SK-N-SH treated with all-trans-retinoic acid at 6 μM for 48 hours (cell line): ENCODE measurements around the gene ZNF654.

Experiments
- ATAC-seq: fragments of 200-7000 bp; cut with Tn5 transposase; 3 replicates; pipeline ENCODE4 v1.9.1; 2020; ENCODE audit warnings: mild to moderate bottlenecking, moderate library complexity
- ARNTL ChIP-seq: fragments of 450-650 bp; formaldehyde crosslinking; IDR thresholded peaks from 2 replicates; pipeline ENCODE4 v1.5.0; 2020; ENCODE audit warnings: low read depth, mild to moderate bottlenecking, moderate library complexity, borderline replicate concordance
- BACH2 ChIP-seq: fragments of 250-450 bp; sonication (Bioruptor Pico); IDR thresholded peaks from 2 replicates; pipeline ENCODE4 v1.9.0; 2021; ENCODE audit warnings: mild to moderate bottlenecking, borderline replicate concordance
- CREB5 ChIP-seq: fragments of 250-450 bp; sonication (Bioruptor Pico); IDR thresholded peaks from 2 replicates; pipeline ENCODE4 v1.5.1; 2020; ENCODE audit warnings: low read depth, mild to moderate bottlenecking, moderate library complexity
- CSDC2 ChIP-seq: fragments of 250-450 bp; sonication (Bioruptor Pico); IDR thresholded peaks from 2 replicates; pipeline ENCODE4 v1.5.0; 2020; ENCODE audit warnings: mild to moderate bottlenecking, moderate library complexity
- ESRRG ChIP-seq: fragments of 250-450 bp; sonication (Bioruptor Pico); IDR thresholded peaks from 2 replicates; pipeline ENCODE4 v1.6.1; 2021; ENCODE audit warnings: mild to moderate bottlenecking
- GLIS3 ChIP-seq: fragments of 250-450 bp; sonication (Bioruptor Pico); IDR thresholded peaks from 2 replicates; pipeline ENCODE4 v1.5.0; 2020; ENCODE audit warnings: mild to moderate bottlenecking, moderate library complexity
- ISL1 ChIP-seq: fragments of 250-450 bp; sonication (Bioruptor Pico); IDR thresholded peaks from 2 replicates; pipeline ENCODE4 v2.1.2; 2022; ENCODE audit warnings: mild to moderate bottlenecking, moderate library complexity
- OSR1 ChIP-seq: fragments of 250-450 bp; sonication (Bioruptor Pico); IDR thresholded peaks from 2 replicates; pipeline ENCODE4 v1.8.0; 2022; ENCODE audit warnings: moderate library complexity, mild to moderate bottlenecking, inconsistent platforms
- RARB ChIP-seq: fragments of 250-450 bp; sonication (Bioruptor Pico); IDR thresholded peaks from 2 replicates; pipeline ENCODE4 v1.8.0; 2021; ENCODE audit warnings: mild to moderate bottlenecking, moderate library complexity
- SNAI2 ChIP-seq: fragments of 250-450 bp; sonication (Bioruptor Pico); IDR thresholded peaks from 2 replicates; pipeline ENCODE4 v1.5.0; 2020; ENCODE audit warnings: mild to moderate bottlenecking, moderate library complexity
- TCF4 ChIP-seq: fragments of 250-450 bp; sonication (Bioruptor Pico); IDR thresholded peaks from 2 replicates; pipeline ENCODE4 v1.8.0; 2021; ENCODE audit warnings: mild to moderate bottlenecking, moderate library complexity, borderline replicate concordance
- TOX ChIP-seq: fragments of 250-450 bp; sonication (Bioruptor Pico); IDR thresholded peaks from 2 replicates; pipeline ENCODE4 v1.8.0; 2021; ENCODE audit warnings: mild to moderate bottlenecking, moderate library complexity, borderline replicate concordance
- TSHZ2 ChIP-seq: fragments of 250-450 bp; sonication (Bioruptor Pico); IDR thresholded peaks from 2 replicates; pipeline ENCODE4 v1.5.0; 2020; ENCODE audit warnings: mild to moderate bottlenecking, moderate library complexity
- ZC3H10 ChIP-seq: fragments of 250-450 bp; sonication (Bioruptor Pico); IDR thresholded peaks from 2 replicates; pipeline ENCODE4 v1.5.1; 2021; ENCODE audit warnings: mild to moderate bottlenecking, moderate library complexity
- ZFP3 ChIP-seq: fragments of 250-450 bp; sonication (Bioruptor Pico); IDR thresholded peaks from 2 replicates; pipeline ENCODE4 v1.5.0; 2020; ENCODE audit warnings: mild to moderate bottlenecking, moderate library complexity
- ZFP30 ChIP-seq: fragments of 450-650 bp; formaldehyde crosslinking; IDR thresholded peaks from 2 replicates; pipeline ENCODE4 v1.5.0; 2022; ENCODE audit warnings: mild to moderate bottlenecking, moderate library complexity
- ZNF565 ChIP-seq: fragments of 450-650 bp; formaldehyde crosslinking; conservative IDR thresholded peaks from 2 replicates; pipeline ENCODE4 v1.5.0; 2020; ENCODE audit warnings: low read depth, mild to moderate bottlenecking, moderate library complexity
- ZNF70 ChIP-seq: fragments of 450-650 bp; formaldehyde crosslinking; IDR thresholded peaks from 2 replicates; pipeline ENCODE4 v1.5.0; 2020; ENCODE audit warnings: mild to moderate bottlenecking, moderate library complexity
- ZNF8 ChIP-seq: fragments of 450-650 bp; formaldehyde crosslinking; IDR thresholded peaks from 2 replicates; pipeline ENCODE4 v1.5.0; 2020; ENCODE audit warnings: mild to moderate bottlenecking, moderate library complexity
- TF ChIP-seq, protein P1 (sequence below): fragments of 250-450 bp; sonication (Bioruptor Pico); IDR thresholded peaks from 2 replicates; pipeline ENCODE4 v1.5.1; 2021; ENCODE audit warnings: mild to moderate bottlenecking, moderate library complexity
- TF ChIP-seq, protein P2 (sequence below): fragments of 250-450 bp; sonication (Bioruptor Pico); IDR thresholded peaks from 2 replicates; pipeline ENCODE4 v1.8.0; 2020; ENCODE audit warnings: mild to moderate bottlenecking, moderate library complexity, borderline replicate concordance

Gene ZNF654

DNA sequence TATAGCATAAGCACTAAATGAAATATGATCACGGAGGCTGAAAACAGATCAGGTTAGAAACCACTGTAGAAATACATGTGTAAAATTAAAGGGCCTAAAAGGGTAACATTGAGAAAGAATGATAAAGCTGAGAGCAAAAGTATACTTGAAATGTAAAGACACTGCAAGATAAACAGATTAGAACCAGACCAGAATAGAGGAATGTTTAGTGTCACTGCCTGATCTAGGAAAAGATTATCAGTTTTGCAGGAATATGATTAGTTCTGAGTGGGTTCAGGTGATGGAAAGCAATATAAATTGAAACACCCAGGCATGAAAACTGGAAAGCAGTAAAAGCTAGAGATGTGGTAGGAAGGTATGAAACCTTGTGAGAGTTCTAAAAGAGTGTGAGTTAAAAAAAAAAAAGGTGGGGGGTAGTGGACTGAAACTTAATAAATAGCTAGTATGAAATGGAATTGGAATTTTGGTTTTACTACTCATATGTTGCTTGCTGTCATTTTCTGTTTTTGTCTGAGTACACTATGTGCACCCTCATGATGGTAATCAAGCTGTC lies 74.7 kb downstream of the ZNF654 start:
- no peak for TF ChIP-seq ZFP30 (CRISPR knock-in tag)
- TF ChIP-seq OSR1, result no peak
- no peak for TF ChIP-seq SNAI2 (CRISPR knock-in tag)
- no peak for TF ChIP-seq RARB (CRISPR knock-in tag)
- TF ChIP-seq ARNTL (CRISPR knock-in tag), result no peak
- TF ChIP-seq ISL1 (CRISPR knock-in tag), result peak; percentile 49; the same call in 1 of the 2 replicates
- TF ChIP-seq, protein P1, sequence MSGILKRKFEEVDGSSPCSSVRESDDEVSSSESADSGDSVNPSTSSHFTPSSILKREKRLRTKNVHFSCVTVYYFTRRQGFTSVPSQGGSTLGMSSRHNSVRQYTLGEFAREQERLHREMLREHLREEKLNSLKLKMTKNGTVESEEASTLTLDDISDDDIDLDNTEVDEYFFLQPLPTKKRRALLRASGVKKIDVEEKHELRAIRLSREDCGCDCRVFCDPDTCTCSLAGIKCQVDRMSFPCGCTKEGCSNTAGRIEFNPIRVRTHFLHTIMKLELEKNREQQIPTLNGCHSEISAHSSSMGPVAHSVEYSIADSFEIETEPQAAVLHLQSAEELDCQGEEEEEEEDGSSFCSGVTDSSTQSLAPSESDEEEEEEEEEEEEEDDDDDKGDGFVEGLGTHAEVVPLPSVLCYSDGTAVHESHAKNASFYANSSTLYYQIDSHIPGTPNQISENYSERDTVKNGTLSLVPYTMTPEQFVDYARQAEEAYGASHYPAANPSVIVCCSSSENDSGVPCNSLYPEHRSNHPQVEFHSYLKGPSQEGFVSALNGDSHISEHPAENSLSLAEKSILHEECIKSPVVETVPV (CRISPR knock-in tag), result no peak
- ATAC-seq, result peak; percentile 18; the same call in 1 of the 3 replicates

DNA sequence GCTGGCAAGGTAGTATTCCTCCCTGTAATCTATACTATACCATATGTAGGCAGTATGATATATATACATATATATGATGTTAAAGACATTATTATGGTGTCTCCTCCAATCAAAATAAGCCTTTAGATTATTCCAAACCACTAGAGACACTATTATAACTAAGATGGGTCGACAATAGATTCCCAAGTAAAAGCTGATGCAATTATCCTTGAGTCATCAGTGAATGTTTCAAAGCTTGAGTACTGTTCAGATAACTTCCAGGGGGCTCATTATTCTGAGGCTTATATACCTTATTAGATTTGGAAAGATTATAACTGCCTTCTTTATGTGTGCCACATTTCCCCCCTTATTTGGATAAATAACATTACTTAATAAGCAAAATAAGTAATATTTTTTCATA lies 78.8 kb downstream of the ZNF654 start:
- ATAC-seq, result no peak; the same call in 2 of the 3 replicates
- no peak for TF ChIP-seq TCF4 (CRISPR knock-in tag)
- TF ChIP-seq ZNF565 (CRISPR knock-in tag), result no peak
- TF ChIP-seq TSHZ2 (CRISPR knock-in tag), result no peak
- TF ChIP-seq ISL1 (CRISPR knock-in tag), result peak; percentile 72
- no peak for TF ChIP-seq ZNF8 (CRISPR knock-in tag)
- TF ChIP-seq SNAI2 (CRISPR knock-in tag), result no peak

DNA sequence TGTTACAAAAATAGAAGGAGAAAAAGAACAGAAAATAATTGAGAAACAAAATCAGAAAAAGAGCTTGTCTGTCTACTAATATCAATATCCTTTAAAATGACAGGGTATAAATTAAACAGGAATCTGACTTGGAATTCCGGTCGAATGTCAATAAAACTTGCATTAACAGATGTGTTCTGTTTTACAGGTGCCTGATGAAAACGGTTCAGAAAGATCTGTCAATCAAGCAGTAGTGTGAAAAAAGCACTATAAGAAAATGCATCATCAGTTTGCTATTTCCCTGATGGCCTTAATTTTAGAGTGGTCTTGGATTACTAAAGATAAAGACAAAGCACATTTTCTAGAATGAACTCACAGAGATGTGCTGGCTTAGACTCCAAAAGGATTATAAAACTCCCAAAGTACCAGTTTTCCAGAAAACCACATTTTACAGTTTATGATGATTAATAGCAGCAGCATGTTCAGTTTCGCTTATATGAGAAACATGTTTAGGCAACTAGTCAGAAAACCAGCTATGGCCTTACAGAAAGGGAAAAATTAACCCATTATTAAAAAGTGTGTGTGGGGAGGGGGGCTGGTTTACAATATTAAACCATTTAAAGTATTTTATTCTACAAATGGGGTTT lies 82.5 kb downstream of the ZNF654 start:
- ATAC-seq, result peak; percentile 83
- 0 out of 2 replicates have a peak, but pooled peaks have one; percentile 7 for TF ChIP-seq ZNF70 (CRISPR knock-in tag)
- peak; percentile 20; the same call in 1 of the 2 replicates for TF ChIP-seq ISL1 (CRISPR knock-in tag)
- TF ChIP-seq ZC3H10, result 0 out of 2 replicates have a peak, but pooled peaks have one; percentile 13
- TF ChIP-seq ZFP30 (CRISPR knock-in tag), result no peak
- TF ChIP-seq, all 23 proteins: peak for 3

DNA sequence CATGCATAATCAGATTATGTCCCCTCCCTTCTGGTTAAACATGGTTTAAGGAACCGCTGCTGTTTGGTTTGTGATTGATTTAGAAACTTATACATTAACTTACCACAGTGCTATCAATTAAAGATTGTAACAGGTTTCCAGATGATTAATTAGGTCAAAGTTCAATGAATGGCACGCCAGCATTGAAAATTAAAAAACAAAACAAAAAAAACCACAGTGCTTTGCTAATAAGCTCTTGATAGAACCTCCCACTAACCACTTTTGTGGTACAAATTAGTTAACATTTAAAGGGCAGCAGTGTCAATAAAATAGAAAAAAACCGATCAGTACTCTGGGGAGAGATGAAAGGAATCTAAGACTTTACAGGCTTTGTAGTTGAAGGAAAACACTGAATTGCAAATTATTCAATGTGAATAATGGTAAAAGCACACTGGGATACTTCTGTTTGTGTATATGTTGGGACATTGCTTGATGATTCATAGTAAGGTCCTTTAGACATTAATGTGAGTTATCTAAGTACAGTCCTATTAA lies 83.1 kb downstream of the ZNF654 start:
- peak; percentile 71 for ATAC-seq

GRCh38 chr3:88147261-88147660 lies 88.2 kb downstream of the ZNF654 start:
- ATAC-seq, result no peak
- TF ChIP-seq RARB (CRISPR knock-in tag), result no peak
- TF ChIP-seq, protein P1 (CRISPR knock-in tag), result no peak
- TF ChIP-seq SNAI2 (CRISPR knock-in tag), result no peak
- no peak for TF ChIP-seq ISL1 (CRISPR knock-in tag)
- no peak for TF ChIP-seq GLIS3 (CRISPR knock-in tag)
- no peak for TF ChIP-seq ZNF565 (CRISPR knock-in tag)
- TF ChIP-seq CREB5 (CRISPR knock-in tag), result no peak
- TF ChIP-seq, protein P2, sequence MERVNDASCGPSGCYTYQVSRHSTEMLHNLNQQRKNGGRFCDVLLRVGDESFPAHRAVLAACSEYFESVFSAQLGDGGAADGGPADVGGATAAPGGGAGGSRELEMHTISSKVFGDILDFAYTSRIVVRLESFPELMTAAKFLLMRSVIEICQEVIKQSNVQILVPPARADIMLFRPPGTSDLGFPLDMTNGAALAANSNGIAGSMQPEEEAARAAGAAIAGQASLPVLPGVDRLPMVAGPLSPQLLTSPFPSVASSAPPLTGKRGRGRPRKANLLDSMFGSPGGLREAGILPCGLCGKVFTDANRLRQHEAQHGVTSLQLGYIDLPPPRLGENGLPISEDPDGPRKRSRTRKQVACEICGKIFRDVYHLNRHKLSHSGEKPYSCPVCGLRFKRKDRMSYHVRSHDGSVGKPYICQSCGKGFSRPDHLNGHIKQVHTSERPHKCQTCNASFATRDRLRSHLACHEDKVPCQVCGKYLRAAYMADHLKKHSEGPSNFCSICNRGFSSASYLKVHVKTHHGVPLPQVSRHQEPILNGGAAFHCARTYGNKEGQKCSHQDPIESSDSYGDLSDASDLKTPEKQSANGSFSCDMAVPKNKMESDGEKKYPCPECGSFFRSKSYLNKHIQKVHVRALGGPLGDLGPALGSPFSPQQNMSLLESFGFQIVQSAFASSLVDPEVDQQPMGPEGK (CRISPR knock-in tag), result no peak
- TF ChIP-seq ZNF8 (CRISPR knock-in tag), result no peak
- TF ChIP-seq CSDC2, result no peak
- TF ChIP-seq TOX (CRISPR knock-in tag), result no peak
- TF ChIP-seq OSR1, result no peak
- no peak for TF ChIP-seq ESRRG (CRISPR knock-in tag)

More for the DNA sequence above, 83.1 kb downstream of the ZNF654 start:
- TF ChIP-seq ISL1 (CRISPR knock-in tag) (no peak), CSDC2 (no peak), SNAI2 (CRISPR knock-in tag) (no peak), BACH2 (CRISPR knock-in tag) (no peak), ESRRG (CRISPR knock-in tag) (no peak), TCF4 (CRISPR knock-in tag) (no peak), ZNF565 (CRISPR knock-in tag) (no peak), ZFP3 (CRISPR knock-in tag) (no peak), RARB (CRISPR knock-in tag) (no peak)
